Neural cell (in vitro differentiated cells): Measurements from ENCODE around the gene MRPS34. TPM values are rescaled to one million over a fixed set of nuclear protein-coding genes. Genes with fewer than 3 reads are reported as not detected.

Experiments
- H2AFZ ChIP-seq: fragments of 200-600, 300-800 bp; sonication (generic), shearing (Covaris generic); 2 replicates; pipeline ENCODE4 v1.6.0; 2014; ENCODE audit warnings: low read depth, mild to moderate bottlenecking, antibody characterized with exemption, low read length, moderate library complexity
- H3F3A ChIP-seq: fragments of 200-600 bp; shearing (Covaris generic); 2 replicates; pipeline ENCODE4 v1.6.1; 2016; ENCODE audit warnings: mild to moderate bottlenecking, moderate library complexity, mixed read lengths, antibody characterized with exemption, low read length; ENCODE audit not compliant: insufficient read depth, poor library complexity, severe bottlenecking
- H3K27ac ChIP-seq: fragments of 200-600, 300-800 bp; sonication (generic), shearing (Covaris generic); 2 replicates; pipeline ENCODE4 v1.5.1; 2014; ENCODE audit warnings: mild to moderate bottlenecking, low read length, moderate library complexity
- H3K27me3 ChIP-seq: fragments of 300-800, 200-600 bp; sonication (generic), shearing (Covaris generic); 2 replicates; pipeline ENCODE4 v1.6.0; 2014; ENCODE audit warnings: mild to moderate bottlenecking, low read depth, low read length, moderate library complexity; ENCODE audit not compliant: insufficient read depth
- H3K36me3 ChIP-seq: fragments of 300-800, 200-600 bp; sonication (generic), shearing (Covaris generic); 2 replicates; pipeline ENCODE4 v1.5.1; 2014; ENCODE audit warnings: mild to moderate bottlenecking, antibody characterized with exemption, low read length, moderate library complexity; ENCODE audit not compliant: insufficient read depth
- H3K4me2 ChIP-seq: fragments of 300-800, 200-600 bp; sonication (generic), shearing (Covaris generic); 2 replicates; pipeline ENCODE4 v1.6.0; 2014; ENCODE audit warnings: mild to moderate bottlenecking, low read length
- H3K4me3 ChIP-seq: fragments of 300-800, 200-600 bp; sonication (generic), shearing (Covaris generic); 2 replicates; pipeline ENCODE4 v1.5.1; 2014; ENCODE audit warnings: mild to moderate bottlenecking, low read length, moderate library complexity
- H3K79me2 ChIP-seq: fragments of 200-600 bp; shearing (Covaris generic); replicated peaks from 2 replicates; pipeline ENCODE4 v1.6.0; 2014; ENCODE audit warnings: mild to moderate bottlenecking, low read length, moderate library complexity; ENCODE audit not compliant: insufficient read depth
- H3K9ac ChIP-seq: fragments of 300-800, 200-600 bp; sonication (generic), shearing (Covaris generic); 2 replicates; pipeline ENCODE4 v1.6.1; 2016; ENCODE audit warnings: mild to moderate bottlenecking, low read length, mixed read lengths
- H3K9me2 ChIP-seq: fragments of 200-600 bp; shearing (Covaris generic); 2 replicates; pipeline ENCODE4 v1.6.1; 2016; ENCODE audit warnings: mild to moderate bottlenecking, low read length, mixed read lengths; ENCODE audit not compliant: insufficient read depth
- H3K9me3 ChIP-seq: fragments of 200-600, 300-800 bp; sonication (generic), shearing (Covaris generic); 2 replicates; pipeline ENCODE4 v1.6.1; 2016; ENCODE audit warnings: mild to moderate bottlenecking, mixed run types, low read length, moderate library complexity, mixed read lengths
- H4K20me1 ChIP-seq: fragments of 200-600 bp; shearing (Covaris generic); 2 replicates; pipeline ENCODE4 v1.6.1; 2016; ENCODE audit warnings: mild to moderate bottlenecking, mixed run types; ENCODE audit not compliant: insufficient read depth
- CTCF ChIP-seq: fragments of 450-650 bp; IDR thresholded peaks from 2 replicates; pipeline ENCODE4 v1.5.1; 2014; ENCODE audit warnings: antibody characterized with exemption, mild to moderate bottlenecking, moderate library complexity; ENCODE audit not compliant: poor library complexity, severe bottlenecking
- EP300 ChIP-seq: fragments of 450-650 bp; conservative IDR thresholded peaks from 2 replicates; pipeline ENCODE4 v1.6.1; 2014; ENCODE audit warnings: antibody characterized with exemption, mild to moderate bottlenecking, moderate library complexity; ENCODE audit not compliant: poor library complexity, severe bottlenecking
- EZH2 ChIP-seq: fragments of 200-600, 300-800 bp; shearing (Covaris generic), sonication (generic); IDR thresholded peaks from 2 replicates; pipeline ENCODE4 v1.6.1; 2014; ENCODE audit warnings: antibody characterized with exemption, low read length, borderline replicate concordance, mild to moderate bottlenecking; ENCODE audit not compliant: insufficient read depth, poor library complexity, severe bottlenecking
- MXI1 ChIP-seq: fragments of 450-650 bp; conservative IDR thresholded peaks from 2 replicates; pipeline ENCODE4 v1.6.1; 2014; ENCODE audit warnings: antibody characterized with exemption, mild to moderate bottlenecking; ENCODE audit not compliant: poor library complexity, severe bottlenecking
- POLR2AphosphoS5 ChIP-seq: IDR thresholded peaks from 2 replicates; pipeline ENCODE4 v1.6.1; 2012
- RAD21 ChIP-seq: fragments of 450-650 bp; conservative IDR thresholded peaks from 2 replicates; pipeline ENCODE4 v1.6.1; 2014; ENCODE audit warnings: antibody characterized with exemption, mild to moderate bottlenecking, moderate library complexity
- REST ChIP-seq: IDR thresholded peaks from 2 replicates; pipeline ENCODE4 v1.6.1; 2012; ENCODE audit warnings: borderline replicate concordance
- SMC3 ChIP-seq: fragments of 450-650 bp; conservative IDR thresholded peaks from 2 replicates; pipeline ENCODE4 v1.6.1; 2014; ENCODE audit warnings: antibody characterized with exemption, mild to moderate bottlenecking, moderate library complexity; ENCODE audit not compliant: poor library complexity
- TAF1 ChIP-seq: IDR thresholded peaks from 2 replicates; pipeline ENCODE4 v1.6.1; 2012; ENCODE audit warnings: low read depth
- polyA plus RNA-seq: library from polyadenylated mRNA; depleted of rRNA; stranded (reverse); fragments of >200 nt; gene quantifications from 2 replicates; pipeline ENCODE4 v1.2.3, GENCODE V29; 2014

Gene MRPS34
- polyA plus RNA-seq, 1 donor from 2014 or later = 113 TPM

- no peak overlapping the region for H3K4me2 ChIP-seq
- H3K9me2 ChIP-seq = no peaks in the 10 kb centered on the region
- H3K27me3 ChIP-seq = no peaks in the 10 kb centered on the region
- no peaks in the 10 kb centered on the region for H3K79me2 ChIP-seq
- H3K4me3 ChIP-seq = no peak overlapping the region
- no peak overlapping the region for H2AFZ ChIP-seq
- TF ChIP-seq EZH2 = no peak
- TF ChIP-seq MXI1 = no peak
- TF ChIP-seq RAD21 = no peak
- TF ChIP-seq CTCF = no peak
- no peak for TF ChIP-seq TAF1
- no peak for TF ChIP-seq EP300
- TF ChIP-seq POLR2AphosphoS5 = no peak
- TF ChIP-seq SMC3 = no peak
- TF ChIP-seq REST = no peak
- no peaks in the 10 kb centered on the region for H4K20me1 ChIP-seq
- H3F3A ChIP-seq = no peaks in the 10 kb centered on the region
- H3K9ac ChIP-seq = no peak overlapping the region
- no peaks in the 10 kb centered on the region for H3K36me3 ChIP-seq
- no peaks in the 10 kb centered on the region for H3K9me3 ChIP-seq
- H3K27ac ChIP-seq = no peak overlapping the region
Observed at GRCh38 chr16:1810536-1810935, 37.6 kb upstream of the MRPS34 start.

GRCh38 chr16:1810106-1810505 is 37.2 kb upstream of the MRPS34 start:
- H3K27me3 ChIP-seq = no peaks in the 10 kb centered on the region
- no peaks in the 10 kb centered on the region for H3K36me3 ChIP-seq
- no peaks in the 10 kb centered on the region for H3K9me2 ChIP-seq
- H3K9me3 ChIP-seq = no peaks in the 10 kb centered on the region
- H3K27ac ChIP-seq = no peak overlapping the region
- H3K9ac ChIP-seq = no peak overlapping the region
- H4K20me1 ChIP-seq = no peaks in the 10 kb centered on the region
- no peak for TF ChIP-seq TAF1
- TF ChIP-seq CTCF = no peak
- TF ChIP-seq EZH2 = no peak
- TF ChIP-seq REST = no peak
- TF ChIP-seq SMC3 = no peak
- TF ChIP-seq MXI1 = no peak
- no peak for TF ChIP-seq POLR2AphosphoS5
- TF ChIP-seq EP300 = no peak
- H3K4me2 ChIP-seq = no peak overlapping the region
- H3K4me3 ChIP-seq = no peak overlapping the region
- no peaks in the 10 kb centered on the region for H3F3A ChIP-seq
- H2AFZ ChIP-seq = no peak overlapping the region
- H3K79me2 ChIP-seq = no peaks in the 10 kb centered on the region
